RWPE2 (cell line): ENCODE data around the gene P2RX2.

Source experiments
- ATAC-seq: fragments of 200-7000 bp; cut with Tn5 transposase; 3 replicates; pipeline ENCODE4 v1.9.1; 2021; ENCODE audit warnings: low read depth
- DNase-seq: peaks from one replicate; pipeline ENCODE4 v3.0.0-alpha.2; 2020; ENCODE audit warnings: low spot score
- H3K27ac ChIP-seq: fragments of 450-650 bp; 2 replicates; pipeline ENCODE4 v1.5.1; 2017; ENCODE audit warnings: mild to moderate bottlenecking; ENCODE audit not compliant: poor library complexity, severe bottlenecking
- H3K27me3 ChIP-seq: fragments of 250-450 bp; sonication (Bioruptor Pico); 2 replicates; pipeline ENCODE4 v1.5.1; 2021; ENCODE audit warnings: mild to moderate bottlenecking, moderate library complexity; ENCODE audit not compliant: insufficient read depth, poor library complexity, severe bottlenecking
- H3K36me3 ChIP-seq: fragments of 250-450 bp; sonication (Bioruptor Pico); 2 replicates; pipeline ENCODE4 v1.5.1; 2020; ENCODE audit warnings: low read depth, mild to moderate bottlenecking, moderate library complexity
- H3K4me1 ChIP-seq: fragments of 250-450 bp; sonication (Bioruptor Pico); 2 replicates; pipeline ENCODE4 v1.5.1; 2021; ENCODE audit warnings: mild to moderate bottlenecking, moderate library complexity; ENCODE audit not compliant: insufficient read depth, poor library complexity, severe bottlenecking
- H3K4me3 ChIP-seq: fragments of 250-450 bp; sonication (Bioruptor Pico); 2 replicates; pipeline ENCODE4 v1.5.1; 2021; ENCODE audit warnings: mild to moderate bottlenecking, moderate library complexity; ENCODE audit not compliant: severe bottlenecking
- H3K9me3 ChIP-seq: fragments of 250-450 bp; sonication (Bioruptor Pico); 2 replicates; pipeline ENCODE4 v1.5.1; 2021; ENCODE audit warnings: mild to moderate bottlenecking, moderate library complexity; ENCODE audit not compliant: severe bottlenecking
- CTCF ChIP-seq: fragments of 450-650 bp; IDR thresholded peaks from one replicate; pipeline ENCODE4 v1.5.1; 2017; ENCODE audit warnings: mild to moderate bottlenecking, moderate library complexity; ENCODE audit not compliant: poor library complexity, severe bottlenecking

Gene P2RX2

GRCh38 chr12:132618683-132619043, at the start of gene P2RX2:
Gene P2RX2 (plus strand): TSS chr12:132618776. CDS start chr12:132618817, 41 bp downstream.
- Histone ChIP-seq H3K4me1 (no peaks in the 10 kb centered on the region), H3K9me3 (peaks cover 7% of the 10 kb centered on the region), H3K4me3 (no peak within 1 kb of the TSS), H3K27me3 (peaks cover 41% of the 10 kb centered on the region), H3K36me3 (peaks cover 1% of the 10 kb centered on the region; the same call in 1 of the 2 replicates), H3K27ac (no peak within 1 kb of the TSS)
- TF ChIP-seq CTCF = no peak
- ATAC-seq (no peak), DNase-seq (no peak)

- no peak for TF ChIP-seq CTCF
- H3K9me3 ChIP-seq = no peaks in the 10 kb centered on the region
- no peak overlapping the region for H3K27ac ChIP-seq
- H3K27me3 ChIP-seq = no peaks in the 10 kb centered on the region
- ATAC-seq (0 out of 3 replicates have a peak, but pooled peaks have one; percentile 6), DNase-seq (no peak)
- H3K4me1 ChIP-seq = no peaks in the 10 kb centered on the region
- H3K4me3 ChIP-seq = no peak overlapping the region
- peaks cover 3% of the 10 kb centered on the region; the same call in 1 of the 2 replicates for H3K36me3 ChIP-seq
Observed at GRCh38 chr12:132568826-132569480, 49.6 kb upstream of the P2RX2 start.

- Histone ChIP-seq H3K27me3 (no peaks in the 10 kb centered on the region), H3K36me3 (peaks cover 3% of the 10 kb centered on the region; the same call in 1 of the 2 replicates), H3K27ac (no peak overlapping the region), H3K4me1 (no peaks in the 10 kb centered on the region), H3K4me3 (no peak overlapping the region), H3K9me3 (no peaks in the 10 kb centered on the region)
- no peak for TF ChIP-seq CTCF
- DNase-seq (no peak), ATAC-seq (no peak)
Observed at GRCh38 chr12:132569856-132570480, 48.6 kb upstream of the P2RX2 start.

- no peaks in the 10 kb centered on the region for H3K27me3 ChIP-seq
- no peak overlapping the region for H3K27ac ChIP-seq
- ATAC-seq = no peak
- DNase-seq = no peak
- H3K36me3 ChIP-seq = peaks cover 3% of the 10 kb centered on the region
- H3K4me1 ChIP-seq = no peaks in the 10 kb centered on the region
- H3K4me3 ChIP-seq = no peak overlapping the region
- H3K9me3 ChIP-seq = no peaks in the 10 kb centered on the region
- TF ChIP-seq CTCF = no peak
Observed at GRCh38 chr12:132570635-132571034, 47.9 kb upstream of the P2RX2 start.

GRCh38 chr12:132571051-132571450, 47.5 kb upstream of the P2RX2 start:
- ATAC-seq (no peak), DNase-seq (no peak)
- no peaks in the 10 kb centered on the region for H3K4me1 ChIP-seq
- no peaks in the 10 kb centered on the region for H3K9me3 ChIP-seq
- no peaks in the 10 kb centered on the region for H3K27me3 ChIP-seq
- TF ChIP-seq CTCF = no peak
- H3K4me3 ChIP-seq = no peak overlapping the region
- H3K36me3 ChIP-seq = peaks cover 3% of the 10 kb centered on the region
- H3K27ac ChIP-seq = no peak overlapping the region
